MCF 10A (cell line): ENCODE data around the gene CAMK2A. TPM values are rescaled to one million over a fixed set of nuclear protein-coding genes. Genes with fewer than 3 reads are reported as not detected.

Experiments
- BruUV-seq: library from RNA; stranded (reverse); fragments of 400-500 nt; replicated peaks from 2 replicates; lab custom pipeline; 2021; lab: Mats Ljungman, UMichigan
- CTCF ChIA-PET: fragments of 300-600 bp; sonication (Branson Sonifier 250); formaldehyde crosslinking; extraction: SDS; loops from one replicate; lab custom pipeline; 2021; ENCODE audit warnings: antibody characterized with exemption, inconsistent platforms; lab: Yijun Ruan, JAX
- POLR2A ChIA-PET: fragments of 300-600, 350-650 bp; sonication (Branson Sonifier 250); formaldehyde crosslinking; extraction: SDS; loops from one replicate; lab custom pipeline; 2020; ENCODE audit warnings: antibody characterized with exemption, inconsistent platforms; lab: Yijun Ruan, JAX
- DNase-seq: peaks from one replicate; pipeline ENCODE4 v3.0.0-alpha.2; 2018; ENCODE audit not compliant: unreplicated experiment
- H3K27ac Mint-ChIP-seq: one replicate; pipeline ENCODE4 v1.8.0; 2022; ENCODE audit warnings: mild to moderate bottlenecking, low read depth, mixed read lengths; ENCODE audit not compliant: unreplicated experiment
- H3K27me3 Mint-ChIP-seq: one replicate; pipeline ENCODE4 v1.8.0; 2022; ENCODE audit warnings: mixed read lengths; ENCODE audit not compliant: insufficient read depth, unreplicated experiment
- H3K36me3 Mint-ChIP-seq: one replicate; pipeline ENCODE4 v1.8.0; 2022; ENCODE audit warnings: mild to moderate bottlenecking, moderate library complexity, mixed read lengths; ENCODE audit not compliant: insufficient read depth, unreplicated experiment
- H3K4me1 Mint-ChIP-seq: one replicate; pipeline ENCODE4 v1.8.0; 2022; ENCODE audit warnings: mixed read lengths; ENCODE audit not compliant: insufficient read depth, unreplicated experiment
- H3K4me3 Mint-ChIP-seq: one replicate; pipeline ENCODE4 v1.8.0; 2022; ENCODE audit warnings: mild to moderate bottlenecking, moderate library complexity, mixed read lengths; ENCODE audit not compliant: unreplicated experiment
- H3K9me3 Mint-ChIP-seq: one replicate; pipeline ENCODE4 v1.8.0; 2022; ENCODE audit warnings: mixed read lengths; ENCODE audit not compliant: unreplicated experiment
- CTCF ChIP-seq: fragments of 200-600 bp; IDR thresholded peaks from one replicate; pipeline ENCODE4 v1.8.0; 2022; ENCODE audit warnings: antibody characterized with exemption, mild to moderate bottlenecking; ENCODE audit not compliant: unreplicated experiment
- intact Hi-C: fragments of 100-400 bp; cut with micrococcal nuclease; formaldehyde crosslinking; loops from 2 replicates; pipeline ENCODE4 v1.14.1; 2022
- total RNA-seq: library from RNA; stranded (reverse); gene quantifications from 2 replicates; pipeline ENCODE4 v1.2.3, GENCODE V29; 2022

Gene CAMK2A
- total RNA-seq, 1 experiment from 2014 or later = not detected

GRCh38 chr5:150211156-150212030 lies 78.2 kb downstream of the CAMK2A start:
- DNase-seq = no peak
- intact Hi-C loops = no loop called here
- Mint-ChIP-seq H3K4me1 (peaks cover 13% of the 10 kb centered on the region), H3K36me3 (peaks cover 5% of the 10 kb centered on the region), H3K4me3 (no peak overlapping the region), H3K27ac (no peak overlapping the region), H3K27me3 (no peaks in the 10 kb centered on the region), H3K9me3 (no peaks in the 10 kb centered on the region)
- BruUV-seq = no TSS peak
- TF ChIP-seq CTCF = no peak
- ChIA-PET CTCF (interaction anchor here (0.9 to 1.4 kb wide), 4 partner anchors 32 to 140 kb away, joined by 3 to 6 read pairs (median 4); no protein-coding TSS in a partner anchor), POLR2A (no interaction called here)

- POLR2A ChIA-PET = interaction anchor here (0.9 kb wide), 1 partner anchor 9 kb away, joined by 3 read pairs; no protein-coding TSS in a partner anchor
These were observed 78.9 kb downstream of the CAMK2A start for GRCh38 chr5:150210644-150211043.

GRCh38 chr5:150209099-150209635 lies 80.4 kb downstream of the CAMK2A start:
- ChIA-PET CTCF (interaction anchor here (1.0 to 1.9 kb wide), 3 partner anchors 11 to 141 kb away, joined by 3 to 5 read pairs (median 3); no protein-coding TSS in a partner anchor), POLR2A (interaction anchor here (1.1 kb wide), 1 partner anchor 111 kb away, joined by 3 read pairs; no protein-coding TSS in a partner anchor)
- Mint-ChIP-seq H3K9me3 (no peaks in the 10 kb centered on the region), H3K27me3 (no peaks in the 10 kb centered on the region), H3K4me3 (no peak overlapping the region), H3K36me3 (peaks cover 5% of the 10 kb centered on the region), H3K4me1 (peaks cover 13% of the 10 kb centered on the region), H3K27ac (peak overlapping the region; percentile 63)
- no peak for TF ChIP-seq CTCF
- BruUV-seq = no TSS peak
- DNase-seq = peak; percentile 83
- intact Hi-C loops = no loop called here

More at GRCh38 chr5:150210644-150211043, 78.9 kb downstream of the CAMK2A start:
- no peak for TF ChIP-seq CTCF
- Mint-ChIP-seq H3K9me3 (no peaks in the 10 kb centered on the region), H3K27me3 (no peaks in the 10 kb centered on the region), H3K27ac (no peak overlapping the region), H3K36me3 (peaks cover 5% of the 10 kb centered on the region), H3K4me3 (no peak overlapping the region), H3K4me1 (peaks cover 13% of the 10 kb centered on the region)
- BruUV-seq = no TSS peak
- CTCF ChIA-PET = interaction anchor here (0.8 to 1.4 kb wide), 5 partner anchors 32 to 181 kb away, joined by 3 to 6 read pairs (median 3); no protein-coding TSS in a partner anchor
- intact Hi-C loops = no loop called here
- no peak for DNase-seq
